UCSD-AML1 (cell line): ENCODE measurements around the gene F10.
"Not testable (repeated sequence)": the region's sequence is repeated elsewhere in the genome, so short reads cannot be mapped to it uniquely, and the experiment has no call there.

ENCODE experiments used
- DNase-seq: peaks from one replicate; lab custom pipeline; 2025; ENCODE audit not compliant: unreplicated experiment; lab: John Stamatoyannopoulos, UW

Gene F10

DNA sequence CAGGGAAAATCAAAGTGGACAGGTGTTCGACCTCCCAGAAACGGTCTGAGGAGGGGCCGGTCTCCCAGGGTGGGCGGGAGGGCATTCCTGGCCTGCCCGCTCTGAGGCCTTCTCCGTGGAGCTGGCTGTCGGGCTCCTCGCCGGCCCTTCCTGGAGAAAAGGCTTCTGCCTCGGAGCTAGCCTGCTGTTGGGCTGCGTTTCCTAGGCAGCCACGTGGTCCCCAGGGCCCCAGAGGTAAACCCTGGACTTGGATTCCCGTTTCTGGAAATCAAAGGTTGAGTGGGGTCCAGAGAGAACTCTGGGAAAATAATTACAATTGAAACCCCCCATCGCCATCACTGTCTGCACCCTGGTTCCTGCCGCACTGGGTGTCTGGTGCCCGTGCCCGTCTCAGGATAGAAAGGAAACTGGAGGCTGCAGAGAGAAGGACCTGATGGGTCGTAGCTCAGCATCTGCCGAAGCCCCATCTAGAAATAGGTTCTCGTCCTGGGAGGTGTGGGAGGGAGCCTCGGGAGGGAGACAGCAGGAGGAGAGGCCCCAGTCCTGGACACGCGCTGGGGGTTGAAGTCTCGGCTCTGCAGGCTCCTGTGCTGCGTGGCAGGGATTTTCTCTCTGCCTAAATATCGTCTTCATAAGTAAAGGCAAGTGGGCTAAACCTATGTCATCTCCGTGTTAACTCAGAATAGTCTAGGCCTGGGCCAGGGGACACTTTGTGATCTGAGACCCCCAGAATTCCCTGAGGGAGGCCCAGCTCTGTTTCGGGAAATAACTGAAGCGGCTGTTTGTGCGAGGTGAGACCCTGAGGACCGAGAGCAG lies 28.2 kb downstream of the F10 start:
- no peak for DNase-seq

DNA sequence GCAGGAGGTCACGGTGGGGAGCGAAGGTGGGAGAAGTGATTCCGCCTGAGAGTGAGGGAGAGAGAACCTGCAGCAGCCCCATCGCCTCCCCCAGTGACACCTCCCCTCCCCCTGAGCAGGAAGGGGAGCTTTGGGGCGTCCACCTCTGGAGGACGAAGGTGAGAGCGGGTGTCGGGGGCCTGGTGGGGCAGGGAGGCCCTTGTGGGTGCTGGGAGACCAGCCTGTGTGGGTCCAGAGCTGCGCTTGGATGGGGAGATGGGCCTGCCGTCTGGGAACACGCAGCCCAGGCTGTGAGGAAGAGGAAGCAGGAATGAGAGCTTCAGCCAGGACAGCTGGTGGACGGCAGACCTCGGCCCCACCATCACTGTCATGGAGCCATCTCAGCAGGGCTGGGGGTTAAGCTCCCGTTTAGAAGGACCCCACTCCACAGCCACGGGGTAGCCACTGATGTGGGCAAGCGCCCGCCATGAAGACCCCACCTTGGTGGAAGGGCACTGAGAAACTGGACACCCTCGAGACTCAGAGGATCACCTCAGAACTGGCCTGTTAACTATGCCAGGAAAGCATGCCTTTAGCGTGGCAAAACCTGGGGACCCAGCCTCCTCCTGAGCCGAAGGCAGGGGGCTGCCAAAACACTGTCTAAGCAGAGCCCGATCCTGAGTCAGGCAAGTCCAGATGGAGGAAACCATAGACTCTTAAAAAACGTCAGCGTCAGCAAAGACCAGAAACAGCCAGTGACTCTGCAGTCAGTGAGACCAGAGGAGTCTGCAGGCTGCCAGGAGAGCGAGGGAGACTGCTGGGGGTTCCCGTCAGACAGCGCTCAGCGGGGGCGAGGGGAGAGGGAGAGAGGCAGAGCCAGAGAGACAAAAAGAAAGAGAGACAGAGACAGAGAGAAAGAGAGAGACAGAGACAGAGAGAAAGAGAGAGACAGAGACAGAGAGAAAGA lies 29.4 kb downstream of the F10 start:
- no peak for DNase-seq

DNA sequence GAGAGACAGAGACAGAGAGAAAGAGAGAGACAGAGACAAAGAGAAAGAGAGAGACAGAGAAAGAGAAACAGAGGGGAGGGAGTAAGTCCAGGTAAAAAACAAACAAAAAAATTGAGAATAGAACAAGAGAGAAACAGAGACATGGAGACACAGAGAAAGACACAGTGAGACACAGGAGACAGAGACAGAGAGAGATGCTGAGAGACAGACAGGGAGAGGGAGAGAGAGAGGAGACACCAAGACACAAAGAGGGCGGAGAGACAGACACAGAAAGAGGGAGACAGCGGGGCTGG lies 30.0 kb downstream of the F10 start:
- DNase-seq = no peak

DNA sequence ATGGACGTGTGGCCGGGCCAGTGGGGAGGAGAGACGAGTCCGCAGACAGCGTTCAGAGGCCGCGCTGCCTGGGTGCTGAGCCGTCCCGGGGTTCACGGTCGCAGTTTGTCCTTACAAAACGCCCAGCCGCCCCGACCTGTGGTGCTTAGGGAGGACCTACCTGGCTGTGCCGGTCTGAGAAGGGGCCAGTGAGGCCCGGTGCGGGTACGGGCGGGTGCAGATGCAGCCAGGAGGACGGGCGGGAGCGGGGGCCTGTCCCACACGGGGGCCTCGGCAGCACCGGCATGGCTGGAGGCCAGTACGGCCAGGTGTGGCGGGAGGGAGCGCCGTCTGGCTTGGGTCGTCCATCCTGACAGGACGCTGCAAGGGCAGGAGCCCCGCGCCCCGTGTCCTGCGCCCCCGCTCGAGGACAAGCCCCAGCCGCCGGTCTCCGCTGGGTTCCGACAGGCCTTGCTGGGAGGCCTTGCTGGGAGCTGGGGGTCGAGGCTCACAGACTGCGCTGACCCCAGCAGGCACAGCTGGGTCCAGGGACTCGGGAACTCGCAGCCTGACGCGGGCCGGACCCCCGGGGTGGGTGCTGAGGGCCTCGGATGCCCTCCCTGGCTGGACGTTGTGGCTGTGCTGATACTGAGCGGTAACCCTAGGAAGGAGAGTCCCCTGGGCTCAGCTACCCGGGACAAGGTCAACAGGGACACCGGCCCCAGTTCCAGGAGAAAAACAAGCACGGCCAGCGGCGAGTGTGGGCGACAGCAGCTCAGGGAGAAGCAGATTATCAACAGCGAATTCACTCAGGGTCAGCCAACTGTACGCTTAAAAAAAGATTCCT lies 30.6 kb downstream of the F10 start:
- no peak for DNase-seq

DNA sequence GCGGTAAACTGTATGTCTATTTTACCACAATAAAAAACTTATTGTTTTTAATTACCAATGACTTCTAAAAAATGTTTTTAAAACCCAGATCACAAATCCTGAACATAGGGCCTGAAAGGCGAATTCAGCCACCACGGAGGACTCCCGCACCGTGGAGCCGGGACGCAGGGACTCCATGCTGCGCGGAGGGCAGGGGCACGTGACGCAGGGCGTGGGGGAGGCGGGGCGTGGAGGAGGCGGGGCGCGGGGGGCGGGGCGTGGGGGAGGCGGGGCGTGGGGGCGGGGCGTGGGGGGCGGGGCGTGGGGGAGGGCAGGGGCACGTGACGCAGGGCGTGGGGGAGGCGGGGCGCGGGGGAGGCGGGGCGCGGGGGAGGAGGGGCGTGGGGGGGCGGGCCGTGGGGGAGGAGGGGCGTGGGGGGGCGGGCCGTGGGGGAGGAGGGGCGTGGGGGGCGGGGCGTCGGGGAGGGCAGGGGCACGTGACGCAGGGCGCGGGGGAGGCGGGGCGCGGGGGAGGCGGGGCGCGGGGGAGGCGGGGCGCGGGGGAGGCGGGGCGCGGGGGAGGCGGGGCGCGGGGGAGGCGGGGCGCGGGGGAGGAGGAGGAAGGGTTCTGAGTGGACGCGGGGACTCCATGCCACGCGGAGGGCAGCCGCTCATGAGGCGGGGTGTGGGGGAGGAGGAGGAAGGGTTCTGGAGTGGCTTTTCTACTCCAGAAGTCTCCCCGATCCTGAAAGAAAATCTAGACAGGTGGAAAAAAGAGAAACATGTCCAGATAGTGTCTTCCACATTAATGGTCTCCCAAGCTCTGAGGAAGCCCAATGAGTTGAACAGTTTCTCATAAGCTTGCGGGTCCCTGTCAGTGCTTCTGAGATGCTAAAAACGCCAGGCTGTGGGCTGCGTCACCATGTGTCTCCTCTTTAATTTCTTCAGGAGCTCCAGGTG lies 31.5 kb downstream of the F10 start:
- peak; percentile 70 for DNase-seq

DNA sequence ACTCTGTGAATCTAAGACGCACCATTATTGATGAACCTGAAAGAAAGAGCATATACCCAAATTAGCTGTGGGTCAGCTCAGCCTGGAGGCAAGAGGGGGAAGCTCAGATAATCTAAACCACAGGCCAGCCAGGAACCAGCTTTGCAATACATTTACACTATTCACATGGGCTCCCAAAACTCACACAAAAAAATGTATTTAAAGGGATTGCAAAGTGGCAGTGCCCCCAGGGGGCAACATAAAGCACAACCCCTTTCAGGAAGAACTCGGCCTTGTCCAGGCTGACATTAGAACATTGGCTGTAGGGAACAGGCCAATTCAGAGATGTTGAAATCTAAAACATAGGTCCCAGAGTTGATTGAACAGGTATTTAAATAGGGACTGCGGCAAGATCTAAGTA lies 32.6 kb downstream of the F10 start:
- DNase-seq = no peak

DNA sequence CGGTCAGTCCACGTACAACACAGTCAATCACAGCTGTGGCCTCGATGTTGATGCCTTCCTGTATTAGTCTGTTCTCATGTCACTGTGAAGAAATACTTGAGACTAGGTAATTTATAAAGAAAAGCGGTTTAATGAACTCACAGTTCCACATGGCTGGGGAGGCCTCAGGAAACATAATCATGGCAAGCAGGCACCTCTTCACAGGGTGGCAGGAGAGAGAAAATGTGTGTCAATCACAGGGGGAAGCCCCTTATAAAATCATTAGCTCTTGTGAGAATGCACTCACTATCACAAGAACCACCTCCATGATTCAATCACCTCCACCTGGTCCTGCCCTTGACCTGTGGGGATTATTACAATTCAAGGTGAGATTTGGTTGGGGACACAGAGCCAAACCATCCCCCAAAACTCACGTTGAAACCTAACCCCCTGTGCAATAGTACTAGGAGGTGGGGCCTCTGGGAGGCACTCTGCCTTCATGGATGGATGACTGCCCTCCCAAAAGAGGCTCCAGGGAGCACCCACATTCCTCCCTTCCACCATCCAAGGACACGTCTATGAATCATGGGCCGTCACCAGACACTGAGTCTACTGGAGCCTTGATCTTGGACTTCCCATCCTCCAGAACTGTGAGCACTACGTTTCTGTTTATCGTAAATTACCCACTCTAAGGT lies 33.5 kb downstream of the F10 start:
- DNase-seq = no peak

DNA sequence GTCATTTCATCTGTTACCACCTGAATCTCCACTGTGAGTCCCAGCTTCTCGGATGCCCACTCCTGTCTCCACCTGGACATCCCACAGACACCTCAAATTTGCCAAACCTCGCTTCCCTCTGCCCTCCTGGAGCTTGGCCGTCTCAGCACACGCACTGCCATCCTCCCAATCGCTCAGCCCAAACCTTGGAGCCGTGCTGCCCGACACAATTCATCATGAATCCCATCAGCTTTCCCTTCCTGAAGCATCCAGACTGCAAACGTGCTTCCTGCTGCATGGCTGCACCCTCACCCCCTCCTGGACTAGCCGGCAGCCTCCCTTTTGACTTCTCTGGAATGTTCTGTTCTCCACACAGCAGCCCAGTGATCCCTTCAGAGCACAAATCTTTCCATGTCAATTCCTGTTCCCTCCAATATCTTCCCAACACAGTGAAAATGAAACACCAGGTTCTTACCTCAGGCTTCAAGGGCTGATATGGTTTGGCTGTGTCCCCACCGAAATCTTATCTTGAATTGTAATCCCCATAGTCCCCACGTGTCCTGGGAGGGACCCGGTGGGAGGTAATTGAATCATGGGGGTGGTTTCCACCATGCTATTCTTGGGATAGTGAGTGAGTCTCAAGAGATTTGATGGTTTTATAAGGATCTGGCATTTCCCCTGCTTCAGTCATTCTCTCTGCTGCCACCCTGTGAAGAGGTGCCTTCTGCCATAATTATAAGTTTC lies 34.8 kb downstream of the F10 start:
- DNase-seq = no peak

DNA sequence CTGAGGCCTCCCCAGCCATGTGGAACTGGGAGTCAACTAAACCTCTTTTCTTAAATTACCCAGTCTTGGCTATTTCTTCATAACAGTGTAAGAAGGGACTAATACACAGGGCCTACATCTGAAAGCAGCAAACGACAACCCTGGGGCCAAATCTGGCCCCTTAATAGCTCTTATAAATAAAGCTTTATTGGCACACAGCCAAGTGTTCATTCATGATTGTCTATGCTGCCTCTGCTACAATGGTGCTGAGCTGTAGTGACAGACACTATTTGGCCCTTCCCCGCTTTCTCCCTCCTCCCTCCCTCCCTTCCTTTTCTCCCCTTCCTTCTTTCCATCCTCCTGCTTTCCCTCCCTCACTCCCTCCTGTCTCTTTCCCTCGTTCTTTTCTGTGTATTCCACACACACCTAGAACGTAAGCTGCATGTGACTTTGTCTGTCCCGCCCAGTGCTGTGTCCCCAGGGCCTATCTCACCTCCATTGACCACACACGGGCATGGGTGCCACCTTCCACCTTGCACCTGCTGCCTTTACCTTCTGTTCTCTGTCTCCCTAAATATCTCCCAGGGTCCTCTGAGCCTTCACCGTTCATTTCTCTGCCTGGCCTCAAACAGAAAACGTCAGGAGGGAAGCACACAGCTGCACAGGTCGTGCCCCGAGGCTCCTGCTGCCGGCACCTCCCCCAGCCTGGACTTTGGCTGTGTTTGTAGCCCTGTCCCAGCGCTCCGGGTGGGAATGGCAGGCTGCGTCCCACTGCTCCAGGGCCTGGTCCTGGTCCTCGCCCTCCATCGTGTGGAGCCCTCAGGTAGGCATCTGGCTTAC lies 35.5 kb downstream of the F10 start, which contains the start of gene PROZ:
TSS of gene PROZ (plus strand) at position 720 of the 819 bp plus-strand sequence. CDS start at position 733, 13 bp downstream.
- DNase-seq = no peak

DNA sequence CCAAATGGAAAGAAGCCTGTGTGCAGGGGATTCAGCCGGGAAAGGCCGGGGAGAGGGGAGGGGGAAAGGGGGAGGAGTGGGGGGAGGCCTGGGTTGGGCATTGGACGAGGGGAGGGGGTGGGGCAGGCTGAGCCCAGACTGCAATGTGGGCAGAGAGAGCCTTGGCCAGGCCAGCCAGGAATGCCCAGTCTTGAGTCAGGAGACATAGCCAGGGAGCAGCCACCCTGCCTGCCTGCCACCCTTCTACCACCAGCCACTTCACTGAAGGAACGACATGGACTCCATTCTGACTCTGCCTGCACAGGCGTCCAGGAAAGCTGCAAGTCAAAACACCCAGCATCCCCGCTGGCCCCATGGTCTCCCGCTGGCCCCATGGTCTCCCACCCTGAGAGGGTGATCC lies 36.3 kb downstream of the F10 start:
- DNase-seq = no peak

DNA sequence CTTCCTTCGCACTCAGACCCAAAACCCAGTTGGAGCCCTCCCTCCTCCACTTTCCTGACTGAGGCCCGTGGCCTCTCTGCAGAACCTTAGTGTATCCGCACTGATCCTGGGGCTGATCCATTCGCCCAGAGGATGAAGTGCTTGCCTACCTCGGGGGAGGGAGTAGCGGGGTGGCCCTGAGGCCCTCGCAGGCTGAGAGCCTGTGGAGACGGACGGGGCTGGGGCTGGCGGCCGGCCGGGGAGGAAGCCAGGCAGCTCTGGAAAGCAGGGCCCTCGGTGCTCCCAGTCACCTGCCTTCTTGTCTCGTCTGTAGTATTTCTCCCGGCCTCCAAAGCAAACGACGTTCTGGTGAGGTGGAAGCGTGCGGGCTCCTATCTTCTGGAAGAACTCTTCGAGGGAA lies 37.1 kb downstream of the F10 start:
- no peak for DNase-seq

DNA sequence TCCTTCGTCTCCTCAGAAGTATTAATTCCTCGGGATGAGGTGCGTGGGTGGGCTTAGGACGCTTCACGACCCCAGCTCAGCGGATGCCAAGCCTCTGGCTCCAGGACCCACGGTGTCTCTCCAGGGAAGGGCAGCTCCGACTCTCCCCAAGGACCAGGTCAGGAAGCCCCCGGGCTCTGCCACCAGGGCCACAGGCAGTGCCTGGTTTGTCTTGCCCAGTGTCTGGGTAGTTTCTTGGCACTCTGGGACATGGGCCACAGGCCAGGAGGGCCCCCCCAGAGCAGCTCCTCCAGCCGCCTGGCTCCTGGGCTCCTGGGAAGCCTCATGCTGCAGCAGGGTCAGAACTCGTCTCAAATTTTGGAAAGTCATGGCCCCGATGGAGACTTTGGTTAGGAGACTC lies 38.4 kb downstream of the F10 start:
- DNase-seq = no peak

DNA sequence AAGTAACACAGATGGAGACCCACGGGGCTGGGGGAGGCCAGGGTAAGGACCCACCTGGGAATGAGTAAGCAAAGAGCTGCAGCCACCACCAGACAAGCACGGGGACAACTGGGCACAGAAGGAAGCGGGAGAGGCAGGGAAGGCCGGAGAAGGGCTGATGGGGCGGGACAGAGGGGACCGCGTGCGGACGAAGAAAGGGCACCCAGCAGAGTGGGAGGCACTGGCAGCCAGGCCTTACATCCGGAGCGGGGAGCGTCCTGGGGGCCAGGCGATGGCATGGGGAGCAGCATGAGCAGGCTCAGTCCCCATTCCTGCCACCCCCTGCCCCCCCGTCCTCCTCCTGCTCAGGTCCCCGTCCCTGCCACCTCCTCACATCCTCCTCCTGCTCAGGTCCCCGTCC lies 38.8 kb downstream of the F10 start:
- no peak for DNase-seq

DNA sequence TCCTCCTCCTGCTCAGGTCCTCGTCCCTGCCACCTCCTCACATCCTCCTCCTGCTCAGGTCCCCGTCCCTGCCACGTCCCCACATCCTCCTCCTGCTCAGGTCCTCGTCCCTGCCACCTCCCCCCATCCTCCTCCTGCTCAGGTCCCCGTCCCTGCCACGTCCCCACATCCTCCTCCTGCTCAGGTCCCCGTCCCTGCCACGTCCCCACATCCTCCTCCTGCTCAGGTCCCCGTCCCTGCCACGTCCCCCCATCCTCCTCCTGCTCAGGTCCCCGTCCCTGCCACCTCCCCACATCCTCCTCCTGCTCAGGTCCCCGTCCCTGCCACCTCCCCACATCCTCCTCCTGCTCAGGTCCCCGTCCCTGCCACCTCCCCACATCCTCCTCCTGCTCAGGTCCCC lies 39.4 kb downstream of the F10 start:
- not testable (repeated sequence) for DNase-seq

DNA sequence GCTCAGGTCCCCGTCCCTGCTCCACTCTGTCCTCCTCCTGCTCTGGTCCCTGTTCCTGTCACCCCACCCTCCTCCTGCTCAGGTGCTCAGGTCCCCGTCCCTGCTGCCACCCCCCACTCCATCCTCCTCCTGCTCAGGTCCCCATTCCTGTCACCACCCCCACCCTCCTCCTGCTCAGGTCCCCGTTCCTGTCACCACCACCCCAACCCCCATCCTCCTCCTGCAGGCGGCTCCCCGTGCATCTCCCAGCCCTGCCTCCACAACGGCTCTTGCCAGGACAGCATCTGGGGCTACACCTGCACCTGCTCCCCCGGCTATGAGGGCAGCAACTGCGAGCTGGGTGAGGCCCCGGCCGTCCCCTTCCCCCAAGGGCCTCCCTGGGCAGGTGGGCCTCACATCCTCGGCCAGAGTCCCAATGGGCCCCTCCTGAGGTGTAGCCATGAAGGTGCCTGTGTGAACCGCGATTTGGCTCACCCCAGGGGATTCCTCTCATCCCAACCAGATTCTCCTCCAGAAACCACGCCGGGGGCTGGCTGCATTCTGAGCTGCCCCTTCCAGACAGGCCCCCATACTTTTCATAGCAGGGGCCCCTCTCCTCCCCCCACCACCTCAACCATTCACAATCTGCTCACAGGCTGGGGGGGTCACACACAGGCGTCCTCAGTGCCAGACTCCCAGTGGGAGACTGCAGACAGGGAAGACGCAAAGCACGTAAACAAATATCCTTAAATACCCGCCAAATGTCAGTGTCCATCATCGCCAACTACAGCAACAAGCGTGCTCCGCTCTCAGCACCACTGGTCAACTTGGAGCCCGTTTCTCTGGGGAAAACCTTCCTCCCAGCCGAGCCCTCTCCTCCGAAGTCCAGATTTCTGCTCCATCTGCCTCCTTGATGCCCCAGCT lies 40.4 kb downstream of the F10 start:
- DNase-seq = no peak

DNA sequence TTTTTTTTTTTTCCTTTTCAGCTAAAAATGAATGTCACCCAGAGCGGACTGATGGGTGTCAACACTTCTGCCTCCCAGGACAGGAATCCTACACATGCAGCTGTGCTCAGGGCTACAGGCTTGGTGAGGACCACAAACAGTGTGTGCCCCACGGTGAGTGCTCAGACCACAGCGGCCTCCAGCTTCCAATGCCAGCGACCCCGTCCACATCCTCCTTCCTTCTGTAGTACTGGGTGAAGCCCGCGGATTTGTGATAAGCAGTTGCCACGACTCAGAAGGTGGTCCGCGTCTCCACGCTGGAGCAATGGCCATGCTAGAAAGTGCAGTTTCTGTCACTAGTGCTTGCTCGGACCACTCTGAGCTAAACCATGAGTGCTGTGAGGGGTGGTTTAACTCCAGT lies 41.9 kb downstream of the F10 start:
- peak; percentile 66 for DNase-seq

DNA sequence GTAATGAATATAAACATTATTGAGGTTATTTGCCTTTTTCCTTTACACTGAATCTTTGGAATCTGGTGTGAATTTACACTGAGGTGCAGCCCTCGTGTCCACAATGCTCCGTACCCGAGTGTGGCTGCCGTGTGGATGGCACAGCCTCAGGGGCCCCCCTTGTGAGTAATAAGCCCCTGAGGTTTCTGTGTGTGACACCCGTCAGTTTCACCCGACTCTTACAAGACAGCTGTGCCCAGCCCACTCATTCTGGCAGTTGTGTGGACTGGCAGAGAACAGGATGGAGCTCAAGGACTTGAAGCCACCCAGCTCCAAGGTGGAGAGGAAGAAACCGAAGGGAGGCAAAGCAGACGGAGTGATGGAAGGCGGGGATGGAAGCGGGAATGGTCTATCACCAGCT lies 43.7 kb downstream of the F10 start:
- no peak for DNase-seq
